Testis (tissue), 3 donors: Measurements from ENCODE around the gene GNPTAB. TPM values are rescaled to one million over a fixed set of nuclear protein-coding genes. Genes with fewer than 3 reads are reported as not detected.
"Not testable (repeated sequence)": the region's sequence is repeated elsewhere in the genome, so short reads cannot be mapped to it uniquely, and the experiment has no call there.

Source experiments
- DNase-seq: peaks from one replicate; pipeline ENCODE4 v3.0.0-alpha.2; 2019
- H3K27ac ChIP-seq, 2 donors: fragments of 200-600 bp; sonication (generic); one replicate each; pipeline ENCODE4 v1.5.1; 2019
- H3K27me3 ChIP-seq: fragments of 200-600 bp; sonication (generic); one replicate; pipeline ENCODE4 v1.5.1; 2019
- H3K36me3 ChIP-seq: fragments of 200-600 bp; sonication (generic); one replicate; pipeline ENCODE4 v1.5.1; 2017; ENCODE audit warnings: low read depth; ENCODE audit errors: missing control alignments
- H3K4me1 ChIP-seq: fragments of 200-600 bp; sonication (generic); one replicate; pipeline ENCODE4 v1.5.1; 2019
- H3K4me3 ChIP-seq, 2 donors: fragments of 200-600 bp; sonication (generic); one replicate each; pipeline ENCODE4 v1.5.1; 2017 to 2019
- H3K9me3 ChIP-seq: fragments of 200-600 bp; sonication (generic); one replicate; pipeline ENCODE4 v1.5.1; 2017
- POLR2A ChIP-seq: fragments of 450-650 bp; IDR thresholded peaks from one replicate; pipeline ENCODE4 v1.6.1; 2017; ENCODE audit warnings: antibody characterized with exemption, mild to moderate bottlenecking, moderate library complexity
- WGBS, 2 donors: methylation state at CpG; one replicate each; pipeline ENCODE4 v1.1.5; 2018; 5-methylcytosine and 5-hydroxymethylcytosine counted together
- intact Hi-C: fragments of 100-400 bp; cut with DNase I; formaldehyde crosslinking; loops from one replicate; pipeline ENCODE4 v1.15.1; 2023; ENCODE audit warnings: low total_unique reads
- polyA plus RNA-seq: library from polyadenylated mRNA; stranded (reverse); fragments of 350-450 nt; fragmentation: Illumina TruSeq; extraction: RNeasy Lipid Tissue Mini Kit (QIAGEN cat#74804); gene quantifications from one replicate; pipeline ENCODE4 v1.2.3, GENCODE V29; 2014; ENCODE audit warnings: low read depth, low replicate concordance; ENCODE audit not compliant: insufficient read depth
- total RNA-seq, 2 donors: library from RNA; depleted of rRNA; stranded (reverse); fragments of >200 nt; gene quantifications; one replicate each; pipeline ENCODE4 v1.2.3, GENCODE V29; 2016
- TF ChIP-seq, protein P1 (sequence below), 3 experiments: fragments of 450-650 bp in 2 of 3; fragments of 200-600 bp in 1 of 3; sonication (generic) in 1 of 3; IDR thresholded peaks; one replicate each; pipeline ENCODE4 v1.5.1; 2016 to 2019; ENCODE audit warnings: antibody characterized with exemption in 3 of 3, mild to moderate bottlenecking in 2 of 3, moderate library complexity in 1 of 3

Gene GNPTAB
- total and polyA plus RNA-seq, 3 donors from 2014 or later = 19.1 to 41.3 (median 39.6) TPM

DNA sequence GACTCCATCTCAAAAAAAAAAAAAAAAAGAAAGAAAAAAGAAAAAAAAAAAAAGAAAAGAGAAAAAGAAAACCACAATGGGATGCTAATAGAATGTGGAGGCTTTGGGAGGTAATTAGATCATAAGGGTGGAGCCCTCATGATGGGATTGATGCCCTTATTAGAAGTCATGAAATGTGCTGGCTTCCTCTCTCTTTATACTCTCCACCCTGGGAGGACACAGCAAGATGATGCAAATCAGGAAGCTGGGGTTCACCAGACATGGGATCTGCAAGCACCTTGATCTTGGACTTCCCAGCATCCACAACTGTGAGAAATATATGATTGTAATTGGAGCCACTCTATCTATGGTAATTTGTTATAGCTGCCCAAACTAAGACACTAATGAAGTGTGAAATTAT, 33.2 kb upstream of the GNPTAB start:
- TF ChIP-seq, protein P1, sequence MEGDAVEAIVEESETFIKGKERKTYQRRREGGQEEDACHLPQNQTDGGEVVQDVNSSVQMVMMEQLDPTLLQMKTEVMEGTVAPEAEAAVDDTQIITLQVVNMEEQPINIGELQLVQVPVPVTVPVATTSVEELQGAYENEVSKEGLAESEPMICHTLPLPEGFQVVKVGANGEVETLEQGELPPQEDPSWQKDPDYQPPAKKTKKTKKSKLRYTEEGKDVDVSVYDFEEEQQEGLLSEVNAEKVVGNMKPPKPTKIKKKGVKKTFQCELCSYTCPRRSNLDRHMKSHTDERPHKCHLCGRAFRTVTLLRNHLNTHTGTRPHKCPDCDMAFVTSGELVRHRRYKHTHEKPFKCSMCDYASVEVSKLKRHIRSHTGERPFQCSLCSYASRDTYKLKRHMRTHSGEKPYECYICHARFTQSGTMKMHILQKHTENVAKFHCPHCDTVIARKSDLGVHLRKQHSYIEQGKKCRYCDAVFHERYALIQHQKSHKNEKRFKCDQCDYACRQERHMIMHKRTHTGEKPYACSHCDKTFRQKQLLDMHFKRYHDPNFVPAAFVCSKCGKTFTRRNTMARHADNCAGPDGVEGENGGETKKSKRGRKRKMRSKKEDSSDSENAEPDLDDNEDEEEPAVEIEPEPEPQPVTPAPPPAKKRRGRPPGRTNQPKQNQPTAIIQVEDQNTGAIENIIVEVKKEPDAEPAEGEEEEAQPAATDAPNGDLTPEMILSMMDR (IDR thresholded peaks at IDR 0.05) = no peak
- no peak for TF ChIP-seq POLR2A
- Histone ChIP-seq H3K36me3 (no peaks in the 10 kb centered on the region), H3K4me1 (no peaks in the 10 kb centered on the region), H3K4me3 (no peak overlapping the region), H3K27ac (no peak overlapping the region), H3K9me3 (no peaks in the 10 kb centered on the region), H3K27me3 (no peaks in the 10 kb centered on the region)
- no peak for DNase-seq
- intact Hi-C loops = no loop called here

DNA sequence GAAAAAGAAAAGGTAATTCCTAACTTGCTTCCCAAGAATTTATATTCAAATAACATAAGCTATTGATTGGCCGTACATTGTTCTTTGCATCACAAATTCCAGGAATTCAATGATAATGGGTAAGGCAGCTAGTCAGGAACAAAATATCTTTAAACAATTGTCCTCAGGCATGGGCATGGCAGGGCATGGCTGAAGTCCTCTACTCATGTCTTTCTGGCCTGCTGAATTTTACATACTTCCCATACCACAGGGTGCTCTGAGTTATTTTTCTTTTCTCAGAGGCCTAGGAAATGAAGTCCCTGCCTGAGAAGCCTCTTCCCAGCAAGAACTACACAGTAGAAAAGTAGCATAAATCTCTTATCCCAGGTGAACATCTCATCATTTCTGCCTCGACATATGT, 31.5 kb upstream of the GNPTAB start:
- TF ChIP-seq, protein P1 (IDR thresholded peaks at IDR 0.05) = no peak
- TF ChIP-seq POLR2A = no peak
- H3K9me3 ChIP-seq = no peaks in the 10 kb centered on the region
- H3K4me3 ChIP-seq = no peak overlapping the region
- H3K36me3 ChIP-seq = no peaks in the 10 kb centered on the region
- no peak overlapping the region for H3K27ac ChIP-seq
- WGBS, 2 donors = 94% methylated on average over 2 of the region's 2 CpGs
- no peak for DNase-seq
- H3K4me1 ChIP-seq = no peaks in the 10 kb centered on the region
- H3K27me3 ChIP-seq = no peaks in the 10 kb centered on the region
- intact Hi-C loops = no loop called here

DNA sequence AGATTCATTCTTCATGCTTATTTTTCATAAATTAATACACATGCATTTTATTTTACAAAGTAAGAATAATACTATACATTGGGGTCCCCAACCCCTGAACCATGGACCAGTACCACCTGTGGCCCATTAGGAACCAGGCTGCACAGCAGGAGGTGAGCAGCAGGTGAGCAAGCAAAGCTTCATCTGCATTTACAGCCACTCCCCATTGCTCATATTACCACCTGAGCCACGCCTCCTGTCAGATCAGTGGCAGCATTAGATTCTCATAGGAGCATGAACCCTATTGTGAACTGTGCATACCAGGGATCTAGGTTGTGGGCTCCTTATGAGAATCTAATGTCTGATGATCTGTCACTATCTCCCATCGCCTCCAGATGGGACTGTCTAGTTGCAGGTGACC, 30.9 kb upstream of the GNPTAB start:
- 88 to 94% methylated on average over 2 of the region's 2 CpGs for WGBS, 2 donors
- DNase-seq, H3K36me3 ChIP-seq, H3K27me3 ChIP-seq, H3K9me3 ChIP-seq, intact Hi-C loops, H3K27ac ChIP-seq, H3K4me3 ChIP-seq, H3K4me1 ChIP-seq: not testable (repeated sequence)

DNA sequence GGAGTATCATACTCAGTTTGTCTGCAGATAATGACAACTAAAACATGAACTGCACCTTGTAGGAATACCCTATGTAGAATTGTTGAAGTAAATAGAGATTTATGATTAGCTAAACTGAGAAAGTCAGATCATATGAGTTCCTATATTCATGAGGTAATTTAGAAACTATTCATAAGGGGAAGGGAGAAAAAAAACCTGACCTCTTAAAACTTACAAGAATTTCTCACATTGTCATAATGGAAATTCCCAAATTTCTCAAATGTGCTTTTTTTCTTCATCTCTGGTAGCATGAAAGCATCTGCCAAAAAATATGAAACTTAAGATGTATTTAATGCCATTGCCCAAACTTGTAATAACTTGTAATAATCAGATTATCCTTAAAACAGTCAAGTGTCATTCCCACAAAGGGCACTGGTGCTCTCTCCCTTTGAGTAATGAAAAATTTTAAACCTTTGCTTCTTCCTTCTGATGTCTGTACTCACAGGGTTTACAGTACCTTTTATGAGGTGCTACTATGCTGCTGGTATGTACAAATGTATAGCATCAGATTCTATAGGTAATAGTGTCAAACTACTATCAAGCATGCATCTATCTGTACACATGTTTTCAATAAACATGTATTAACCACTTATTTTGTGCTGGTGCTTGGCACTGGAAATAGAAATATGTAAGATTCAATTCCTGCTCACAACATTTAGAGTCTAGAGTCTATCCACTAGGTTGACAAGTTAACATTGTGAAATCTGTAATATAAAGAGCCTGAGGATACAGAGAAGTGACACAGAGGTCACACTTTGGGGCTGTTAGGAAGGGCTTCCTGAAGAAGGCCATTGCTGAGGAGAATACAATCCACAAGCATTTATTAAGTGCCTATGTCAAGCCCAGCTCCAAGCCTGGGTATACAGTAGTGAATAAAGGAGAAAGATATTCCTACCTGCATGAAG, 29.2 kb upstream of the GNPTAB start:
- no peak for TF ChIP-seq POLR2A
- TF ChIP-seq, protein P1 (IDR thresholded peaks at IDR 0.05) = no peak
- intact Hi-C loops = no loop called here
- no peaks in the 10 kb centered on the region for H3K36me3 ChIP-seq

DNA sequence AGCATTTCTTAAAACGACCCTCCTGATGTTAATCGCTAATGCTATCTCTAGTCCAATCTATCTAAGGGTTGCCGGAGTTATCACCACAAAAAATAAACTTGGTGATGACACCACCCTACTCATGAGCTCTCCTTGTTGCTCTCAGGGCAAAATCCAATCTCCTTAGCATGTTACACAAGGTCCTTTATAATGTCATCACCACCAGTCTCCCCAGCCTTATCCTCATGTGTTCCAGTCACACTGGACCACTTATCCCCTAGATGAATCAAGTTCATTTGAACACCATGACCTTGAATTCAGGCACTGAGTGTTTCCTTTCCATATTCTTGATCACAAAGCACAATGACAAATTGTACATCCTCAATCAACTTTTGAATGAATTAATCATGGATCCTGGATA, 27.6 kb upstream of the GNPTAB start:
- no peaks in the 10 kb centered on the region for H3K9me3 ChIP-seq
- H3K4me3 ChIP-seq = no peak overlapping the region
- H3K27me3 ChIP-seq = no peaks in the 10 kb centered on the region
- no peak for TF ChIP-seq POLR2A
- TF ChIP-seq, protein P1 (IDR thresholded peaks at IDR 0.05) = no peak
- no peak overlapping the region for H3K27ac ChIP-seq
- no peak for DNase-seq
- WGBS, 2 donors = 87 to 89% methylated on average over 3 of the region's 3 CpGs
- H3K36me3 ChIP-seq = no peaks in the 10 kb centered on the region
- intact Hi-C loops = no loop called here
- no peaks in the 10 kb centered on the region for H3K4me1 ChIP-seq

More for the DNA sequence above, 29.2 kb upstream of the GNPTAB start:
- no peaks in the 10 kb centered on the region for H3K4me1 ChIP-seq
- no peak for DNase-seq
- no peak overlapping the region for H3K27ac ChIP-seq
- no peak overlapping the region for H3K4me3 ChIP-seq
- H3K27me3 ChIP-seq = no peaks in the 10 kb centered on the region
- H3K9me3 ChIP-seq = no peaks in the 10 kb centered on the region
